ENCODE results near the gene AGAP1. TPM values are rescaled to one million over a fixed set of nuclear protein-coding genes. Genes with fewer than 3 reads are reported as not detected.

Gene AGAP1
- total and polyA plus RNA-seq, 10 donors = 1.1 to 26.6 (median 11.3) TPM

DNA sequence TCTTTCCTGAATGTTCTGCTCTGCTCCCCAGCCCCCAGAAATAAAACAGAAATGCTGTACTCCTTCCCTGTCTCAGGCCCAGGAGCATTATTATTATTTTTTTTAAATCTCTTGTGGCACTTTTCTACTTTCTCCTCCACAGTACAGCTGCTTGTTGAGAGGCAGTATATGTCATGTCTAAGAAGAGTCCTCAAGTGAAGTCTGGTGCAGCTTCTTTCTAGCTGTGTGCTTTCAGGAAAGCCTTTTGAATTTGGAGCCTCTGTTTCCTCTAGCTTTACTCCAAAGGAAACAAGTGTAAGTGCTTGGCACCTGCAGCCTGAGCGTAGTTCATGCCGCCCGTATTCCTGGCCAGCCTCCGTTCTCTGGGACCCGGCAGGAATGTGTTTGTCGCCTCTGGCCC is 22.4 kb downstream of the AGAP1 start:
- Histone ChIP-seq H3K36me3 (no peaks in the 10 kb centered on the region), H3K4me3 (no peak overlapping the region), H3K27ac (no peak overlapping the region), H3K27me3 (replicated peaks in 1 of 7) (peaks cover 0 to 4% (median 0%) of the 10 kb centered on the region in 7 donors), H3K4me1 (peaks cover 0 to 42% (median 15%) of the 10 kb centered on the region in 6 donors), H3K9me3 (peaks cover 0 to 10% (median 0%) of the 10 kb centered on the region in 8 donors)
- DNase-seq = no peak
- no peak for TF ChIP-seq CTCF (IDR thresholded peaks at IDR 0.05 in 8 of 11, conservative IDR thresholded peaks at IDR 0.05 in 3 of 11)
- TF ChIP-seq POLR2A (IDR thresholded peaks at IDR 0.05) = no peak
- intact Hi-C loops (cut with DNase I; ENCODE audit: low total_unique reads) = no loop called here
- WGBS, 5 donors = 83 to 99% (median 90%) methylated on average over 6 of the region's 6 CpGs

DNA sequence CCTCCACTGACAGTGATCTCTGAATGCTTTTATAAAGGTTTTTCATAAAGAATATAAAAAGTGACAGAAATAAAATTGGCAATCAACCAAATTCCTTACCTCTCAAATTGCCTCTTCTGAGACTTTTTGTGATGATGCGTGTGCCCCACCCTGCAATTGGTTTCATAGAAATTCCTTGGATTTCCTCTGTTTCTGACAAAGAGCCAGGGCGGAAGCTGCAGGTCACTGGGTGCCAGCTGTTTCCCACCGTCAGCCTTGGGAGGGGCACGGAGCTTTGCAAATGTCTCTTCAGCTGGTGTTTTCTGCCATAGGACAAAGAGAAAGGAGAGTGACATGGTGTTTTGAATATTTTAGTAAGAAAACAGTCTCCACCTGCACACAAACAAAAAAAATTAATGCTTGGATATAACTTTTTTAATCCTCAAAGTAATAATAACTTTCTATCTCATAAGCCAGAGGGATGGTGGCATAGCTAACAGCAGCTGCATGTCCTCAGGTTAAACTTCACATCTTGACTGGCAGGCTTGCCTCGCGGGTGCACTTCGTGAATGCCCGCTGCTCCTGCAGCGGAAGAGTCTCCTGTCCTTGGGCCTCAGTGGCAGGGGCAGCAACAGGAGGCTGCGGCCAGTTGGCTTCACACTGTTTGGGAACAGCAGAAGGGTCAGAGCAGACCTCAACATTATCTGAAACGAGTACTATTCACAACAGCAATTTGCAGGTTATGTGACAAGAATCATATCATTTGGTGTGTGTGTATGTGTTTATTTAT is 24.7 kb downstream of the AGAP1 start:
- Histone ChIP-seq H3K4me1 (peaks cover 0 to 32% (median 13%) of the 10 kb centered on the region in 6 donors), H3K27ac (peak overlapping the region in 3 of 8 donors; percentile 24 to 54 (median 27)), H3K9me3 (peaks cover 0 to 10% (median 0%) of the 10 kb centered on the region in 8 donors), H3K36me3 (no peaks in the 10 kb centered on the region), H3K4me3 (no peak overlapping the region), H3K27me3 (replicated peaks in 1 of 7) (peaks cover 0 to 5% (median 0%) of the 10 kb centered on the region in 7 donors)
- peak; percentile 75 for DNase-seq
- TF ChIP-seq POLR2AphosphoS5 (IDR thresholded peaks at IDR 0.05) (peak in 2 of 3 donors; percentile 75 to 85), POLR2A (IDR thresholded peaks at IDR 0.05) (no peak)
- whole genome bisulfite sequencing, 5 donors = 51 to 68% (median 62%) methylated on average over 10 to 11 of the region's 11 CpGs
- intact Hi-C loops (cut with DNase I; ENCODE audit: low total_unique reads) = no loop called here

DNA sequence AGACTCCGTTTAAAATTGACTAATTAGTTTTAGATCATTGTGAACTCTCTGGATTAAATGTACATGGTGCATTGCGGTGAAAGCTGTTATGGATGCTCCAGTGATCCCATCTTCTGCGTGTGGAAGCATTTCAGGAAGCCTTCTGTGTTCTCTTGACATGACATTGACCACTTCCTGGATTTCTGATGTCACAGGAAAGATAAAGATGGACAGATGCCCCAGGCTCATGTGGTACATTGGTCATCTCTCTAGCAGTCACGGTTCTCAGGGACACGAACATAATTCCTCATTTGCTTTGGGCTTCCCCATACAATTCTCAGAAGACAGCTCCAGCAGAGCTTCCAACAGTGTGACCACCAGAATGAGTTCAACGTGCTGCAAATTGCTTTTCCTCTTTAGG is 26.9 kb downstream of the AGAP1 start:
- H3K36me3 ChIP-seq = no peaks in the 10 kb centered on the region
- WGBS, 5 donors = 63 to 78% (median 71%) methylated on average over 6 of the region's 6 CpGs
- H3K27me3 ChIP-seq (replicated peaks in 1 of 7) = peaks cover 0 to 10% (median 0%) of the 10 kb centered on the region in 7 donors
- peaks cover 0 to 32% (median 13%) of the 10 kb centered on the region in 6 donors for H3K4me1 ChIP-seq
- no peak for DNase-seq
- H3K4me3 ChIP-seq = no peak overlapping the region
- TF ChIP-seq CTCF (IDR thresholded peaks at IDR 0.05 in 8 of 11, conservative IDR thresholded peaks at IDR 0.05 in 3 of 11) = no peak
- peak in 1 of 3 donors; percentile 63 for TF ChIP-seq POLR2AphosphoS5 (IDR thresholded peaks at IDR 0.05)
- intact Hi-C loops (cut with DNase I; ENCODE audit: low total_unique reads) = no loop called here
- H3K9me3 ChIP-seq = peaks cover 0 to 9% (median 0%) of the 10 kb centered on the region in 8 donors
- H3K27ac ChIP-seq = peak overlapping the region in 2 of 8 donors; percentile 9 to 33

DNA sequence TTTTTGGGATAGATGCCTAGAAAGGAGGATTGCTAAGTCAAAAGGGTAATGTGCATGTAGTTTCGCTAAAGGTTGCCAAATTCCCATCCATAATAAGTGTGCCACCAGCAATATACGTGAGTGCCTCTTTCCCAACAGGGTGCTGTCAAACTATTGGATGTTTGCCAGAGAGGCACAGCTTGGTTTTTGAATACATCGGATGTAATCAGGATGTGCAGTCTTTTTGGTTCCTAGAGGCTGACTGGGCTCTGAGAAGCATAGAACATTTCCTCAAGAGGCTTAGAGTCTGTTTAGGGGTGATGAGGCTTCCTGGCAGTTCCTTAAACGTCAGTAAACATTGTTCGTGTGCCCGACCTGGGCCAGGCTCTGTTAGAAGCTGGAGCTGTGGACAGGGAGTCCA is 28.0 kb downstream of the AGAP1 start:
- Histone ChIP-seq H3K4me3 (no peak overlapping the region), H3K36me3 (no peaks in the 10 kb centered on the region), H3K4me1 (peaks cover 0 to 32% (median 13%) of the 10 kb centered on the region in 6 donors), H3K27me3 (replicated peaks in 1 of 7) (peaks cover 0 to 7% (median 0%) of the 10 kb centered on the region in 7 donors), H3K27ac (no peak overlapping the region), H3K9me3 (no peaks in the 10 kb centered on the region)
- intact Hi-C loops (cut with DNase I; ENCODE audit: low total_unique reads) = no loop called here
- DNase-seq = no peak
- 53 to 67% (median 58%) methylated on average over 6 of the region's 6 CpGs for WGBS, 5 donors
- TF ChIP-seq CTCF (IDR thresholded peaks at IDR 0.05 in 8 of 11, conservative IDR thresholded peaks at IDR 0.05 in 3 of 11) = no peak
- TF ChIP-seq POLR2A (IDR thresholded peaks at IDR 0.05) = no peak
- TF ChIP-seq POLR2AphosphoS5 (IDR thresholded peaks at IDR 0.05) = no peak

All from spleen (tissue), 11 donors.